SK-N-SH (cell line): ENCODE results near the gene GAP43. TPM values are rescaled to one million over a fixed set of nuclear protein-coding genes. Genes with fewer than 3 reads are reported as not detected.

ENCODE experiments used
- CTCF ChIA-PET: fragments of 300-600, 350-600 bp; formaldehyde crosslinking; extraction: SDS; loops from one replicate; lab custom pipeline; 2021; lab: Yijun Ruan, JAX
- POLR2A ChIA-PET: fragments of 350-600 bp; sonication (Branson Sonifier 250); formaldehyde crosslinking; extraction: SDS; loops from one replicate; lab custom pipeline; 2020; ENCODE audit warnings: antibody characterized with exemption, inconsistent platforms; lab: Yijun Ruan, JAX
- DNase-seq: peaks from one replicate; pipeline ENCODE4 v3.0.0; 2012
- H2AFZ ChIP-seq: fragments of 200-600 bp; sonication (generic); 2 replicates; pipeline ENCODE4 v1.8.1; 2016; ENCODE audit warnings: antibody characterized with exemption, mild to moderate bottlenecking, low read depth
- H3F3A ChIP-seq: fragments of 200-600 bp; sonication (generic); replicated peaks from 2 replicates; pipeline ENCODE3; 2016; ENCODE audit warnings: antibody characterized with exemption, mild to moderate bottlenecking; ENCODE audit not compliant: insufficient read depth
- H3K27ac ChIP-seq, 2 experiments: fragments of 200-500 bp in 1 of 2; fragments of 200-600 bp in 1 of 2; sonication (Bioruptor generic) in 1 of 2; sonication (generic), shearing (Covaris generic) in 1 of 2; 2 replicates each; pipeline versions ENCODE4 v1.5.1 to v1.6.1; 2014 to 2016; ENCODE audit warnings: low read depth in 2 of 2, inconsistent platforms in 1 of 2, low read length in 1 of 2, mild to moderate bottlenecking in 1 of 2, mixed read lengths in 1 of 2
- H3K27me3 ChIP-seq: fragments of 200-600 bp; sonication (generic), shearing (Covaris generic); 2 replicates; pipeline ENCODE4 v1.6.1; 2016; ENCODE audit warnings: mixed run types; ENCODE audit not compliant: insufficient read depth
- H3K36me3 ChIP-seq, 2 experiments: fragments of 200-500 bp in 1 of 2; fragments of 200-600 bp in 1 of 2; sonication (Bioruptor generic) in 1 of 2; sonication (generic) in 1 of 2; replicated peaks in 1 of 2; 2 replicates each; pipeline versions ENCODE3 to v1.5.1; 2014 to 2016; ENCODE audit warnings: low read length in 1 of 2, mild to moderate bottlenecking in 1 of 2; ENCODE audit not compliant: insufficient read depth in 2 of 2, control insufficient read depth in 1 of 2
- H3K4me1 ChIP-seq, 2 experiments: fragments of 200-500 bp in 1 of 2; fragments of 200-600 bp in 1 of 2; sonication (Bioruptor generic) in 1 of 2; sonication (generic), shearing (Covaris generic) in 1 of 2; 2 replicates each; pipeline versions ENCODE4 v1.5.1 to v1.6.1; 2014 to 2016; ENCODE audit warnings: low read depth in 1 of 2, low read length in 1 of 2, mixed run types in 1 of 2; ENCODE audit not compliant: insufficient read depth in 2 of 2, control insufficient read depth in 1 of 2
- H3K4me2 ChIP-seq: fragments of 200-600 bp; sonication (generic), shearing (Covaris generic); 2 replicates; pipeline ENCODE4 v1.6.1; 2017; ENCODE audit warnings: mixed run types
- H3K4me3 ChIP-seq, 2 experiments: fragments of 200-500 bp in 1 of 2; fragments of 200-600 bp in 1 of 2; sonication (Bioruptor generic) in 1 of 2; sonication (generic), shearing (Covaris generic) in 1 of 2; 2 replicates each; pipeline versions ENCODE4 v1.5.1 to v1.8.1; 2014 to 2016; ENCODE audit warnings: low read depth in 2 of 2, inconsistent platforms in 1 of 2, low read length in 1 of 2, mild to moderate bottlenecking in 1 of 2, mixed read lengths in 1 of 2, moderate library complexity in 1 of 2
- H3K79me2 ChIP-seq: fragments of 200-600 bp; sonication (generic); 2 replicates; pipeline ENCODE4 v1.8.1; 2017; ENCODE audit warnings: mild to moderate bottlenecking; ENCODE audit not compliant: insufficient read depth
- H3K9ac ChIP-seq: fragments of 200-600 bp; sonication (generic); 2 replicates; pipeline ENCODE4 v1.6.1; 2017; ENCODE audit warnings: mixed run types
- H3K9me2 ChIP-seq: fragments of 200-600 bp; sonication (generic); 2 replicates; pipeline ENCODE4 v1.6.1; 2017; ENCODE audit warnings: mixed run types
- H3K9me3 ChIP-seq: fragments of 200-600 bp; sonication (generic); 2 replicates; pipeline ENCODE4 v1.6.1; 2017; ENCODE audit warnings: mixed run types, mild to moderate bottlenecking, moderate library complexity
- H4K20me1 ChIP-seq: fragments of 200-600 bp; sonication (generic); 2 replicates; pipeline ENCODE4 v1.6.1; 2017; ENCODE audit warnings: mild to moderate bottlenecking, mixed run types; ENCODE audit not compliant: insufficient read depth
- CHD2 ChIP-seq: fragments of 150-350 bp; IDR thresholded peaks from 2 replicates; pipeline ENCODE4 v1.6.1; 2018; ENCODE audit warnings: low read length; ENCODE audit not compliant: partially characterized antibody
- EZH2phosphoT487 ChIP-seq: fragments of 200-600 bp; sonication (generic); IDR thresholded peaks from 2 replicates; pipeline ENCODE4 v1.6.1; 2017; ENCODE audit warnings: low read depth, mixed run types, mild to moderate bottlenecking, antibody characterized with exemption, moderate library complexity, borderline replicate concordance
- MXI1 ChIP-seq: IDR thresholded peaks from 2 replicates; pipeline ENCODE4 v1.6.1; 2012; ENCODE audit warnings: mild to moderate bottlenecking, low read depth, low read length, improper control_type of control experiment
- POLR2AphosphoS5 ChIP-seq: IDR thresholded peaks from 2 replicates; pipeline ENCODE4 v1.6.1; 2012; ENCODE audit warnings: low read depth, low read length
- RCOR1 ChIP-seq: fragments of 150-350 bp; IDR thresholded peaks from 2 replicates; pipeline ENCODE4 v1.6.1; 2017; ENCODE audit warnings: antibody characterized with exemption, low read length
- REST ChIP-seq: IDR thresholded peaks from 2 replicates; pipeline ENCODE4 v1.6.1; 2012; ENCODE audit warnings: mild to moderate bottlenecking, low read depth, low read length, moderate library complexity
- RFX5 ChIP-seq: IDR thresholded peaks from 2 replicates; pipeline ENCODE4 v1.6.1; 2012; ENCODE audit warnings: mild to moderate bottlenecking, improper control_type of control experiment, low read length
- SMC3 ChIP-seq: IDR thresholded peaks from 2 replicates; pipeline ENCODE4 v1.6.1; 2012; ENCODE audit warnings: low read depth, low read length, improper control_type of control experiment
- YY1 ChIP-seq: IDR thresholded peaks from 2 replicates; pipeline ENCODE4 v1.4.0; 2012; ENCODE audit warnings: low read depth, mild to moderate bottlenecking
- WGBS: methylation state at CpG from one replicate; pipeline ENCODE4 v1.1.6; 2017; ENCODE audit warnings: low lambda C conversion rate; 5-methylcytosine and 5-hydroxymethylcytosine counted together
- polyA plus RNA-seq, 3 experiments: library from polyadenylated mRNA; depleted of rRNA; stranded (reverse); fragments of >200 nt; gene quantifications; 2 replicates each; pipeline ENCODE4 v1.2.3, GENCODE V29; 2012
- TF ChIP-seq, protein P1 (sequence below): fragments of 150-350 bp; IDR thresholded peaks from 2 replicates; pipeline ENCODE4 v1.6.1; 2016; ENCODE audit warnings: mild to moderate bottlenecking, low read depth, low read length
- TF ChIP-seq, protein P2 (sequence below): fragments of 200-600 bp; sonication (generic); IDR thresholded peaks from 2 replicates; pipeline ENCODE4 v1.6.1; 2017; ENCODE audit warnings: antibody characterized with exemption, mild to moderate bottlenecking, moderate library complexity

GAP43 gene
- polyA plus RNA-seq, 1 of the 3 experiments (the other 2 are of a cell fraction), result 14.0 TPM

- TF ChIP-seq, protein P1, sequence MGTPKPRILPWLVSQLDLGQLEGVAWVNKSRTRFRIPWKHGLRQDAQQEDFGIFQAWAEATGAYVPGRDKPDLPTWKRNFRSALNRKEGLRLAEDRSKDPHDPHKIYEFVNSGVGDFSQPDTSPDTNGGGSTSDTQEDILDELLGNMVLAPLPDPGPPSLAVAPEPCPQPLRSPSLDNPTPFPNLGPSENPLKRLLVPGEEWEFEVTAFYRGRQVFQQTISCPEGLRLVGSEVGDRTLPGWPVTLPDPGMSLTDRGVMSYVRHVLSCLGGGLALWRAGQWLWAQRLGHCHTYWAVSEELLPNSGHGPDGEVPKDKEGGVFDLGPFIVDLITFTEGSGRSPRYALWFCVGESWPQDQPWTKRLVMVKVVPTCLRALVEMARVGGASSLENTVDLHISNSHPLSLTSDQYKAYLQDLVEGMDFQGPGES, result no peak
- TF ChIP-seq RCOR1, result no peak
- no peak for TF ChIP-seq EZH2phosphoT487
Measured at GRCh38 chr3:115715241-115715745, 92.0 kb downstream of the GAP43 start (continued).

- Histone ChIP-seq H3K79me2 (no peaks in the 10 kb centered on the region), H3F3A (no peaks in the 10 kb centered on the region), H3K36me3 (no peaks in the 10 kb centered on the region), H2AFZ (no peak overlapping the region), H4K20me1 (no peaks in the 10 kb centered on the region), H3K9me2 (no peaks in the 10 kb centered on the region), H3K9ac (no peak overlapping the region), H3K4me3 (no peak overlapping the region), H3K27me3 (no peaks in the 10 kb centered on the region), H3K9me3 (no peaks in the 10 kb centered on the region), H3K4me2 (no peak overlapping the region), H3K27ac (no peak overlapping the region), H3K4me1 (no peaks in the 10 kb centered on the region; a peak in 1 of 4 replicates)
- no peak for DNase-seq
- WGBS, result 71% methylated on average over 4 of the region's 4 CpGs
- POLR2A ChIA-PET, result no interaction called here
- no peak for TF ChIP-seq POLR2AphosphoS5
- TF ChIP-seq MXI1, result no peak
- TF ChIP-seq, protein P2, sequence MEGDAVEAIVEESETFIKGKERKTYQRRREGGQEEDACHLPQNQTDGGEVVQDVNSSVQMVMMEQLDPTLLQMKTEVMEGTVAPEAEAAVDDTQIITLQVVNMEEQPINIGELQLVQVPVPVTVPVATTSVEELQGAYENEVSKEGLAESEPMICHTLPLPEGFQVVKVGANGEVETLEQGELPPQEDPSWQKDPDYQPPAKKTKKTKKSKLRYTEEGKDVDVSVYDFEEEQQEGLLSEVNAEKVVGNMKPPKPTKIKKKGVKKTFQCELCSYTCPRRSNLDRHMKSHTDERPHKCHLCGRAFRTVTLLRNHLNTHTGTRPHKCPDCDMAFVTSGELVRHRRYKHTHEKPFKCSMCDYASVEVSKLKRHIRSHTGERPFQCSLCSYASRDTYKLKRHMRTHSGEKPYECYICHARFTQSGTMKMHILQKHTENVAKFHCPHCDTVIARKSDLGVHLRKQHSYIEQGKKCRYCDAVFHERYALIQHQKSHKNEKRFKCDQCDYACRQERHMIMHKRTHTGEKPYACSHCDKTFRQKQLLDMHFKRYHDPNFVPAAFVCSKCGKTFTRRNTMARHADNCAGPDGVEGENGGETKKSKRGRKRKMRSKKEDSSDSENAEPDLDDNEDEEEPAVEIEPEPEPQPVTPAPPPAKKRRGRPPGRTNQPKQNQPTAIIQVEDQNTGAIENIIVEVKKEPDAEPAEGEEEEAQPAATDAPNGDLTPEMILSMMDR, result no peak
- no peak for TF ChIP-seq YY1
- no peak for TF ChIP-seq SMC3
- CTCF ChIA-PET, result interaction anchor here (0.6 to 1.4 kb wide), 3 partner anchors 8 to 64 kb away, joined by 3 read pairs; no protein-coding TSS in a partner anchor
Measured at GRCh38 chr3:115720983-115721382, 97.7 kb downstream of the GAP43 start.

- Histone ChIP-seq H3K79me2 (no peaks in the 10 kb centered on the region), H3K27me3 (no peaks in the 10 kb centered on the region), H3K9me2 (no peaks in the 10 kb centered on the region), H3K4me3 (no peak overlapping the region), H4K20me1 (no peaks in the 10 kb centered on the region), H3F3A (no peaks in the 10 kb centered on the region), H3K4me2 (no peak overlapping the region), H3K4me1 (no peaks in the 10 kb centered on the region; a peak in 1 of 4 replicates), H3K27ac (no peak overlapping the region), H2AFZ (no peak overlapping the region), H3K9ac (no peak overlapping the region), H3K36me3 (no peaks in the 10 kb centered on the region), H3K9me3 (no peaks in the 10 kb centered on the region)
- CTCF ChIA-PET, result no interaction called here
- no peak for DNase-seq
- POLR2A ChIA-PET, result no interaction called here
- 87% methylated on average over 3 of the region's 3 CpGs for WGBS
- TF ChIP-seq REST (no peak), CHD2 (no peak), RFX5 (no peak)
Measured at GRCh38 chr3:115725800-115726199, 102.5 kb downstream of the GAP43 start.
